GOT3 (cell line): Measurements from ENCODE around the gene FLNA.
"Not testable (repeated sequence)": the region's sequence is repeated elsewhere in the genome, so short reads cannot be mapped to it uniquely, and the experiment has no call there.

ENCODE experiments used
- DNase-seq: peaks from one replicate; lab custom pipeline; 2025; ENCODE audit warnings: mixed read lengths; lab: John Stamatoyannopoulos, UW

FLNA gene

GRCh38 chrX:154308108-154308946 is 66.1 kb downstream of the FLNA start:
- DNase-seq, result no peak

- DNase-seq, result no peak
These were observed 67.2 kb downstream of the FLNA start for GRCh38 chrX:154307202-154307601.

- no peak for DNase-seq
These were observed 68.8 kb downstream of the FLNA start for GRCh38 chrX:154305541-154306205.

- DNase-seq, result no peak
These were observed 69.6 kb downstream of the FLNA start for GRCh38 chrX:154304846-154305245.

DNA sequence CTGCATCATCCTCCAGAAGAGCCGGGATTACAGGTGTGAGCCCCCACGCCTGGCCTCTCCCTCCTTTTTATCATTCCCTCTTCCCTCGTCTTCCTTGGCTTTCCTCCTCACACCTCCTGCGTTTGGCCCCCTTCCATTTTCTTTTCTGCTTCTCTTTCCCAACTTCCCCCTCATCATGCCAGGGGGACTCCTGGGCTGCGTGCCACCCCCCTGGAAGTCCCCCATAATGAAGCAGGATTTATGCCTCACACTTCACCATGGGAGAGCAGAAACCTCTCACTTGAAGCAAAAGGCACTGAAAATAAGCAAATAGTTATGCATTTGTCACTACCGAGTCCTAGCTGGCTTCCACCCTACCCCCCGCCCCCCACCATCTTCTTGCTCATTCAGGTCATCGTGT is 71.0 kb downstream of the FLNA start:
- no peak for DNase-seq

GRCh38 chrX:154302998-154303397 is 71.4 kb downstream of the FLNA start:
- DNase-seq, result not testable (repeated sequence)

DNA sequence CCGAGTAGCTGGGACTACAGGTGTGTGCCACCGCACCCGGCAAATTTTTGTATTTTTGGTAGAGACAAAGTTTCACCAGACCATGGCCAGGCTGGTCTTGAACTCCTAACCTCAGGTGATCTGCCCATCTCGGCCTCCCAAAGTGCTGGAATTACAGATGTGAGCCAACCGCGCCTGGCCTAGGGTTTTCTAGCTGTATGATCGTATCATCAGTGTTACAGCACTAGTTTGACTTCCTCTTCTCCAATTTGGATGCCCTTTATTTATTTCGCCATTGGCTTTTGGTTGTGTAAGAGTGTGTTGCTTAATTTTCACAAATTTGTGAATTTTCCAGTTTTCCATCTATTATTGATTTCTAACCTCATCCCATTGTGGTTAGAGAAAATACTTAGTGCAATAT is 73.6 kb downstream of the FLNA start:
- no peak for DNase-seq
